Measurements from ENCODE around the gene SYT1. TPM values are rescaled to one million over a fixed set of nuclear protein-coding genes. Genes with fewer than 3 reads are reported as not detected.

SYT1 gene
- total RNA-seq, 1 experiment from 2014 or later = 15.8 TPM

DNA sequence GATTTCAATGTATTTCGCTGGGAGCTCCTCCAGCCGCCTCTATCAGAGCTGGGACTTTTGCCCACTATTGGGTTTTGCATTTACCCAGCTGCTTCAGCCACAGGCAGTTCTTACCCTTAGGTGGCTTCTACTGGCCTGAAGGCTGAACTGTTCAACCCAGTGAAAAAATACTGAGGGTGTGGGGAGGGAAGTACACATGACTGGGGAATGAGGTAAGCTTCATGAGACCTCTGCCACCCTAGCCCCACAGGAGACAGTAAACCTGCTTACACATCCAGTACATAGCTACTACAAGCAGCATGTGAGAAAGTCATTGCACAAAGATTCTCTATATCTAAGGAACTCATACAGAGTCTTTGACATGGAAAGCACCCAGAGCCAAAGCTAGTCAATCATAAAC is 411.1 kb downstream of the SYT1 start:
- Histone ChIP-seq H3K9ac (ENCODE audit: extremely low read depth, insufficient read length, low read length) (no peak overlapping the region), H2BK20ac (ENCODE audit: low read depth, low read length, poor library complexity, severe bottlenecking) (no peak overlapping the region), H4K8ac (replicated peaks; ENCODE audit: insufficient read length, low read depth, low read length) (no peak overlapping the region), H3K79me2 (ENCODE audit: insufficient read depth, low read length) (no peaks in the 10 kb centered on the region), H3K14ac (ENCODE audit: insufficient read depth, low read length) (no peak overlapping the region), H3K18ac (ENCODE audit: insufficient read length, low read depth, low read length) (no peak overlapping the region), H3K23me2 (ENCODE audit: insufficient read length, low read depth, low read length, poor library complexity, severe bottlenecking) (no peaks in the 10 kb centered on the region), H3K4me2 (ENCODE audit: insufficient read depth, insufficient read length, low read length) (no peak overlapping the region), H3K4ac (ENCODE audit: low read depth, low read length) (no peak overlapping the region), H3K56ac (ENCODE audit: insufficient read length, low read depth, low read length) (no peak overlapping the region), H2BK12ac (ENCODE audit: insufficient read length, low read depth, low read length) (no peak overlapping the region), H4K91ac (ENCODE audit: insufficient read length, low read depth, low read length) (no peak overlapping the region), H3K79me1 (ENCODE audit: insufficient read depth, low read depth, low read length, poor library complexity, severe bottlenecking) (no peaks in the 10 kb centered on the region), H3T11ph (ENCODE audit: low read length) (no peak overlapping the region), H3K9me3 (ENCODE audit: control insufficient read depth, low read depth, low read length) (no peaks in the 10 kb centered on the region), H4K20me1 (ENCODE audit: control insufficient read depth, insufficient read depth, insufficient read length) (no peaks in the 10 kb centered on the region), H3K27ac (ENCODE audit: insufficient read length, low read depth, low read length) (no peak overlapping the region), H3K23ac (ENCODE audit: insufficient read length, low read depth, low read length) (no peak overlapping the region), H2BK15ac (ENCODE audit: low read depth, low read length) (no peak overlapping the region), H2AK5ac (ENCODE audit: insufficient read length, low read length) (no peak overlapping the region), H2BK5ac (ENCODE audit: insufficient read length, low read length) (no peak overlapping the region), H3K27me3 (ENCODE audit: insufficient read depth, low read length) (no peaks in the 10 kb centered on the region), H2BK120ac (ENCODE audit: low read depth, low read length, poor library complexity, severe bottlenecking) (no peak overlapping the region), H4K5ac (ENCODE audit: insufficient read length, low read depth, low read length) (no peak overlapping the region), H2AFZ (ENCODE audit: low read length) (no peak overlapping the region), H3K4me1 (ENCODE audit: insufficient read depth, low read length) (no peaks in the 10 kb centered on the region)
- DNase-seq = no peak
- Mint-ChIP-seq H3K27me3 (ENCODE audit: low read depth) (no peaks in the 10 kb centered on the region), H3K36me3 (ENCODE audit: insufficient read depth in 1 of 3, low read depth in 3 of 3) (peaks cover 0 to 4% (median 0%) of the 10 kb centered on the region in 3 experiments; a peak in 2 of 7 replicates), H3K9me3 (no peaks in the 10 kb centered on the region), H3K27ac (no peak overlapping the region), H3K4me1 (peaks cover 16 to 18% of the 10 kb centered on the region in 2 experiments), H3K4me3 (no peak overlapping the region)
- TF ChIP-seq, protein P1, sequence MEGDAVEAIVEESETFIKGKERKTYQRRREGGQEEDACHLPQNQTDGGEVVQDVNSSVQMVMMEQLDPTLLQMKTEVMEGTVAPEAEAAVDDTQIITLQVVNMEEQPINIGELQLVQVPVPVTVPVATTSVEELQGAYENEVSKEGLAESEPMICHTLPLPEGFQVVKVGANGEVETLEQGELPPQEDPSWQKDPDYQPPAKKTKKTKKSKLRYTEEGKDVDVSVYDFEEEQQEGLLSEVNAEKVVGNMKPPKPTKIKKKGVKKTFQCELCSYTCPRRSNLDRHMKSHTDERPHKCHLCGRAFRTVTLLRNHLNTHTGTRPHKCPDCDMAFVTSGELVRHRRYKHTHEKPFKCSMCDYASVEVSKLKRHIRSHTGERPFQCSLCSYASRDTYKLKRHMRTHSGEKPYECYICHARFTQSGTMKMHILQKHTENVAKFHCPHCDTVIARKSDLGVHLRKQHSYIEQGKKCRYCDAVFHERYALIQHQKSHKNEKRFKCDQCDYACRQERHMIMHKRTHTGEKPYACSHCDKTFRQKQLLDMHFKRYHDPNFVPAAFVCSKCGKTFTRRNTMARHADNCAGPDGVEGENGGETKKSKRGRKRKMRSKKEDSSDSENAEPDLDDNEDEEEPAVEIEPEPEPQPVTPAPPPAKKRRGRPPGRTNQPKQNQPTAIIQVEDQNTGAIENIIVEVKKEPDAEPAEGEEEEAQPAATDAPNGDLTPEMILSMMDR (conservative IDR thresholded peaks at IDR 0.05) = no peak
- no CpG with 5 or more reads among the region's 2 CpGs for WGBS (ENCODE audit: extremely low coverage, insufficient read length, low lambda C conversion rate)

Data from H9 (cell line).